GM19395 (cell line): Measurements from ENCODE around the gene HIC1.
"Not testable (repeated sequence)": the region's sequence is repeated elsewhere in the genome, so short reads cannot be mapped to it uniquely, and the experiment has no call there.

Experiments used
- ATAC-seq: cut with Tn5 transposase; IDR thresholded peaks from one replicate; pipeline ENCODE4 v1.9.1; 2021; ENCODE audit warnings: mild to moderate bottlenecking, moderate library complexity; ENCODE audit not compliant: unreplicated experiment

The HIC1 gene, protein sequence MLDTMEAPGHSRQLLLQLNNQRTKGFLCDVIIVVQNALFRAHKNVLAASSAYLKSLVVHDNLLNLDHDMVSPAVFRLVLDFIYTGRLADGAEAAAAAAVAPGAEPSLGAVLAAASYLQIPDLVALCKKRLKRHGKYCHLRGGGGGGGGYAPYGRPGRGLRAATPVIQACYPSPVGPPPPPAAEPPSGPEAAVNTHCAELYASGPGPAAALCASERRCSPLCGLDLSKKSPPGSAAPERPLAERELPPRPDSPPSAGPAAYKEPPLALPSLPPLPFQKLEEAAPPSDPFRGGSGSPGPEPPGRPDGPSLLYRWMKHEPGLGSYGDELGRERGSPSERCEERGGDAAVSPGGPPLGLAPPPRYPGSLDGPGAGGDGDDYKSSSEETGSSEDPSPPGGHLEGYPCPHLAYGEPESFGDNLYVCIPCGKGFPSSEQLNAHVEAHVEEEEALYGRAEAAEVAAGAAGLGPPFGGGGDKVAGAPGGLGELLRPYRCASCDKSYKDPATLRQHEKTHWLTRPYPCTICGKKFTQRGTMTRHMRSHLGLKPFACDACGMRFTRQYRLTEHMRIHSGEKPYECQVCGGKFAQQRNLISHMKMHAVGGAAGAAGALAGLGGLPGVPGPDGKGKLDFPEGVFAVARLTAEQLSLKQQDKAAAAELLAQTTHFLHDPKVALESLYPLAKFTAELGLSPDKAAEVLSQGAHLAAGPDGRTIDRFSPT

DNA sequence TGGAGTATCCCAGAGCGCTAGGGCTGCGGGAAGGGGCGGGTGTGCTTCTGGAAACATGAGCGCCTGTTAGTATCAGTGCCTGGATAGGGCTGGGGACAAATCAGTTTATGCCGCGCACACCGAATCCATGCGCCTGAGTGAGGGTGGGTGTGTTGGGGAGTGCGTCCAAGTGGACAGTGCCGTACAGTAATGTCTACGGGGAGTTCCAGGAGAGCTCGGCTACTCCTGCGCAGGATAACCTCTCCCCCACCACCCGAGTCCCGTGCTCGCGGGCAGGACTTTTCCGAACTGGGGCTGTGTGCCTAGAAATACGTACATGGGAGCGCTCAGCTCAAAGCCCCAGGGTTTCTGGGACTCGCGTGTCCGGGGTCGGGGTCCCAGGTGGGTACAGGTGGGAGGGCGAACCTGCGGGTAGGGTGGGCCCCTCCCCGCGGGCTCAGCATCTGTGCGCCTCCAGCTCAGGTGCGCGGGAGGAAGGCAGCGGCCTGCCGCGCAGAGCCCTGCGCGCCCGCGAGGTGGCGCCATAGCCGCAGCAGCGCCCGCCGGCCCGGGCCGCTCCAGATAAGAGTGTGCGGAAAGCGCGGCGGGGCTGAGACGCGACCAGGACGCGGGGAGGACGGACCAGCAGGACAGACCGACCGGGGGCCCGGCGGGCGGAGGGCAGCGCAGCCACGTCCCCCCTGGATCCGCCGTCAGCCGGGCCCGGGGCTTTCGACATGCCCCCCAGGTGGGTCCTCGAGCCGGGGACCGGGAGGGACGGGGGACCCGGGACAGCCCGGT is at the start of gene HIC1:
HIC1 (plus strand) TSS at position 592 of the 780 bp plus-strand sequence. CDS start 1,588 bp downstream, outside the sequence.
- ATAC-seq: no peak

DNA sequence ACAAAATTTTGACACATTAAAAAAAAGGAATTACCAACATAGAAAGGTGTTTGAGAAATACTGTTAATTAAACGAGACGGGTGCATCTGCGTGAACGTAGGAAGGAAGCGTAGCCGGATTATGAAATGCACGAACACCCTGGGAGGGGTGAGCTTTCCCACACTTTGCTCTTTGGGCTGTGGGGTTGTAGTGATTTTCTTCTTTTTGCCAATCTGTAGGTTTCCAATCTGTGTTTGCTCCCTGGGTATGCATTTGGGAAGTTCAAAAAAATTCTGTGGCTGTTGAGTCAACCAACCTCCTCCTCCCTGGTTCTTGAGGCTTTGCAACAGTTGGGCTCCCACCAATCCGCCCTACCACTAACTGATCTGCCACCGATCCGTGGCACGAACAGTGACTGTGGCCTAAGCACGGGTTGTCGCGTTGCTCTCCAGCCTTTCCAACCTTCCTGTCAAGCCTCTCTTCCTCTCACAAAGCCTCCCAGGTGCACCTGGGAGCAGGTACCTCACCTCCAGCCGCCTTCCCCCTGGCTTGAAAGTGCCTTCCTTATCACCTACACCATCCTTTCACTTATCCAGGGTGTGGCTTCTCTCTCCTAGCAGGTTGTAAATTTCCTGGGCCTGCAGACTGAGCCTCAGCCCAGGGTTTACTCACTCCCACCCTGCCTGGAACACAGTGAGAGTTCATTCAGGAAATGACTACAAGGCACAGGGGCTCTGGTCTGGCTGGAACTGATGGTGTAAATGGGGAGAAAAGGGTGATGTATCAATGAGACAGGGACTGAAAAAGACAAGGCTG is 46.4 kb upstream of the HIC1 start:
- ATAC-seq: no peak

GRCh38 chr17:2009737-2010136 is 45.2 kb upstream of the HIC1 start:
- ATAC-seq: no peak

DNA sequence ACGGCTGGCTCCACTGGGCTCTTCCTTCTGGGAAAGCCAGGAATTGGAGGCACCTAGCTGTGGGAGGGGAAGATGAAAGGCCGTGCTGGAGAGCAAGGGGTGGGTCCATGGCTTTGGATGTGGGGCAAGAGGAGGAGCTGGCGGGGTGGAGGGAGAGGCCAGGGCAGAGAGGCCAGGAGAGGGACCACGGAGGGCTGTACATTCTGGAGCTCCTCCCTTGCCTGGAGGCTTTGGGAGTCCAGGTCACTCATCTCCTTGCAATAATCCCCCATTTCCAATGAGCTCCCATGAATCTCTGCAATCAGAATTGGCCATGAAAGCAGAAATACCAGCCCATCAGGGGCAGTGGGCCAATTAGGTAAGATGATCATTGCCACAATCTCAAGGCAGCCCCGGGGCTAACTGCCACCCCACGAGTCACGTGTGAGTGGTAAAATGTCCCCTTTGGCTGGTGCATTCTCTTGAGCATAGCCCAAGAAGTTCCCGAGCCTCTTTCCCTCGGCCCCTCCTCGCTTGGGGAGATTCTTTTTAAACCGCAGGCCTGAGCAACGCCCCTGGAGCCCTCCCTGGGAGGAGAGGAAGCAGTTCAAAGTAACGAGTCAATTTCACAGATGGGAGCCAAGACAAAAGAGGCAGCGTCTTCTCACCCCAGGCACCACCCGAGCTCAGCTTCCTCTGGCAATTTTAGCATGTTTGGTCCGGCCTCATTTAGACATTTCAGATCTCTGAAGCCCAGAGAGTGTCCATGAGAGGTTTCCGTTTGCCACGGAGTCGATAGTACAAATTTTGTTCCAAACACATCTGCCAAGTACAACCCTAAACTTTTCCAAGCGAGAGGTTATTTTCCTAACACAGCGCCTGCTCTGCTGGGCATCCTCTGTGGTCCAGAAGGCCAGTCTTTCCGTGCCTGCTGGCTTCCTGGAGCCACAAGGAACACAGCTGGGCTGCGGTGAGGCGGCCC is 43.2 kb upstream of the HIC1 start:
- no peak for ATAC-seq

DNA sequence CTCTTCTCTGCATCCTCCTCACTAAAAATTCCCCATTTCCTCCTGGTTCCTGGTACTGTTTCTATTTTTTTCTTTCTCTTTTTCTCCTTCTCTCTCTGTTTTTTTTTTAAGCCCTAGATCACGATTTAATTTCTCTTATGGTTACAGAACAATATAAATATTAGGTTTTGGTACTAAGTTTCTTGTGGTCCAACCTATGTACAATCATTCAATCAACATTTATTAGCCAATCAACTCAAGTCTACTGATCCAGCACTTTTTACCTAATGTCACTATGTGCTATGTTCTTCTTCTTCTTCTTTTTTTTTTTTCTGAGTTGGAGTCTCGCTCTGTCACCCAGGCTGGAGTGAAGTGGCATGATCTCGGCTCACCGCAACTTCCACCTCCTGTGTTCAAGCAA is 42.4 kb upstream of the HIC1 start:
- no peak for ATAC-seq

- ATAC-seq: not testable (repeated sequence)
Observed at GRCh38 chr17:2013220-2013993, 41.5 kb upstream of the HIC1 start.

GRCh38 chr17:2013994-2014317 is 40.9 kb upstream of the HIC1 start:
- no peak for ATAC-seq

GRCh38 chr17:2015314-2015713 is 39.6 kb upstream of the HIC1 start:
- no peak for ATAC-seq

GRCh38 chr17:2016494-2016893 is 38.4 kb upstream of the HIC1 start:
- no peak for ATAC-seq

DNA sequence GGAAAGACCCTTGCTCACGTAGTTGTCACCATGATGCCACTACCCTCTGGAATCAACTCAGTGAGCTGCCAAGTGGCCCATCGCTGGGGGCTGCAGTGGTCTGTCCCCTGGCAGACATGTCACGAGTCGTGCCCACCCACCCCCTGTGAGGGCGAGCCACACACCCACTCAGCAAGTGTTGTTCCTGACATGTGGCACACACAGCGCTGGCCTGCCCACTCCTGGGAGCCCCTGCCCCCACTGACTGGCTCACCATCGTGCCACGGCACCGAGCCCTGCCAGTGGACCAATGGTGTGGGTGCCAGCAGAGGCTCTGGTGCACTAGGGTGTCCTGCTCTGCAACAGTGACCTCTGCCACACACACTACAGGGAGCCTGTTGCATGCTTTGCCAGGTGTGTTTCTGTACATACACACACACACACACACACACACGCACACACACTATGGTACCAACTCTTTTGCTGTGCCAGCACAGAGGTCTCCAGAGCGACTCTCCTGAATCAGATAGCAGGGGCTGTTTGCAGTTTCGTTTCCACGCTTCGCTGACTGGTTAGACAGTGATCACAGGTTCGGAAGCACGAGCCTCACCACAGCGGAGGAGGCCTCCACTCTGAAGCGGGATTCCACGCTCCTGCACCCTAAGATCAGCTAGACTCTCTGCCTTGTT is 37.5 kb upstream of the HIC1 start:
- ATAC-seq: no peak

- ATAC-seq: no peak
Observed at GRCh38 chr17:2018716-2019510, 36.0 kb upstream of the HIC1 start.

DNA sequence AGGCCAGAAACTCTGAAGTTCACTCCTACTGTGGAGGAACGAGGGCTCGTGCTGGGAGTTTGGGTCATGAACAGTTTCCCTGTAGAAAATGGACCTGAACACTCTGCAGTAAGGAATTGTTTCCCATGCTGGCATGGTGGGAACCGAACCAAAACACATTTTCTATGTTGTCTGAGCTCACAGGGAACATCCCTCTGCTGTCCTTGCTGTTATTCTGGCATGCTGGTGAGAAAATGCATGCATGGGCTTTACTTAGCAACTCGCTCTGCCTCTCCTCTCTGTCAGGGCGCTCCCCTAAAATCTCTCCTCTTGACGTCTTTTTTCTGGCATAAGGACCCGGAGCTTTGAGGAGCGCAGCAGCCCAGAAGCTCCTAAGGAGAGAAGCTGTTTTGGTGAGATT is 35.2 kb upstream of the HIC1 start:
- no peak for ATAC-seq

GRCh38 chr17:2020721-2021120 is 34.2 kb upstream of the HIC1 start:
- no peak for ATAC-seq

- no peak for ATAC-seq
Observed at GRCh38 chr17:2022647-2023240, 32.2 kb upstream of the HIC1 start.

DNA sequence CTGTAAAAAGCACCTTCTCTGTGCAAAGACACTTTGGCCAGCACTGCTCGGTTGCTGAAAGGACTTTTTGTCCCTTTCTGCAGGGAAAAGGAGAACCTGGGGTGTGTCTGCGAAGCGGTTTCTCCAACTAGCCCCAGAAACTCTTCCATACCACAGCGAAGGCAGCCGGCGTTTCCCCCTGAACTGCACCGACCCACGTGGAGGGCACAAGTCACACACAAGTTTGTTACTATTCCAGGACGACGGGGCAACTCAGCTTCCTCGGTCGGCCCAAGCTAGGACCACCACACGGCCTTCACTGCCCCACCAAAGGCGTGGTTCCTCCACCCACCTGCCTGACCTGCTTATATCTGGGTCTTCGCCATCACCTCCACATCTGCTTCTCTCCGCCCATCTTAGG is 31.6 kb upstream of the HIC1 start:
- ATAC-seq: no peak

- ATAC-seq: no peak
Observed at GRCh38 chr17:2023692-2024571, 31.0 kb upstream of the HIC1 start.
